GM23338 (cell line): ENCODE measurements around the gene MARF1. TPM values are rescaled to one million over a fixed set of nuclear protein-coding genes. Genes with fewer than 3 reads are reported as not detected.

Source experiments
- ATAC-seq: fragments of 200-7000 bp; cut with Tn5 transposase; 3 replicates; pipeline ENCODE4 v1.9.1; 2020
- DNase-seq: peaks from one replicate; pipeline ENCODE4 v3.0.0-alpha.2; 2015; ENCODE audit warnings: low spot score
- H2AFZ ChIP-seq: fragments of 200-600 bp; sonication (generic); 2 replicates; pipeline ENCODE4 v1.8.0; 2016; ENCODE audit warnings: antibody characterized with exemption, mild to moderate bottlenecking, moderate library complexity
- H3F3A ChIP-seq: fragments of 200-600 bp; sonication (generic); replicated peaks from 2 replicates; pipeline ENCODE4 v1.8.0; 2017; ENCODE audit warnings: antibody characterized with exemption, mixed run types, low read depth
- H3K27ac ChIP-seq: fragments of 200-600 bp; sonication (generic); 2 replicates; pipeline ENCODE4 v1.6.1; 2016; ENCODE audit warnings: low read depth
- H3K27me3 ChIP-seq: fragments of 200-600 bp; sonication (generic); 2 replicates; pipeline ENCODE4 v1.8.0; 2016; ENCODE audit warnings: mild to moderate bottlenecking, mixed run types, moderate library complexity; ENCODE audit not compliant: insufficient read depth
- H3K36me3 ChIP-seq: fragments of 200-600 bp; sonication (generic); 2 replicates; pipeline ENCODE4 v1.8.0; 2016; ENCODE audit warnings: mild to moderate bottlenecking; ENCODE audit not compliant: insufficient read depth
- H3K4me1 ChIP-seq: fragments of 200-600 bp; sonication (generic); 2 replicates; pipeline ENCODE4 v1.8.0; 2016; ENCODE audit warnings: mild to moderate bottlenecking, moderate library complexity; ENCODE audit not compliant: insufficient read depth
- H3K4me2 ChIP-seq: fragments of 200-600 bp; sonication (generic); 2 replicates; pipeline ENCODE4 v1.7.1; 2017; ENCODE audit warnings: mixed run types
- H3K4me3 ChIP-seq: fragments of 200-600 bp; sonication (generic); 2 replicates; pipeline ENCODE4 v1.6.1; 2016; ENCODE audit warnings: mixed run types
- H3K79me2 ChIP-seq: fragments of 200-600 bp; sonication (generic); replicated peaks from 2 replicates; pipeline ENCODE4 v1.8.0; 2017; ENCODE audit warnings: mild to moderate bottlenecking; ENCODE audit not compliant: insufficient read depth
- H3K9me2 ChIP-seq: fragments of 200-600 bp; sonication (generic); 2 replicates; pipeline ENCODE4 v1.8.0; 2017; ENCODE audit not compliant: insufficient read depth
- H4K20me1 ChIP-seq: fragments of 200-600 bp; sonication (generic); replicated peaks from 2 replicates; pipeline ENCODE4 v1.8.0; 2017; ENCODE audit warnings: mild to moderate bottlenecking; ENCODE audit not compliant: insufficient read depth
- H3K27ac Mint-ChIP-seq: 2 replicates; pipeline ENCODE4 v1.8.0; 2020; ENCODE audit warnings: inconsistent platforms, mild to moderate bottlenecking, moderate library complexity, mixed read lengths
- H3K27me3 Mint-ChIP-seq: 3 replicates; pipeline ENCODE4 v1.8.0; 2022; ENCODE audit warnings: low read depth, mild to moderate bottlenecking, moderate library complexity, mixed read lengths, inconsistent platforms; ENCODE audit not compliant: insufficient read depth, poor library complexity
- H3K36me3 Mint-ChIP-seq: 3 replicates; pipeline ENCODE4 v1.8.0; 2021; ENCODE audit warnings: low read depth, mild to moderate bottlenecking, inconsistent platforms, moderate library complexity, mixed read lengths
- H3K4me1 Mint-ChIP-seq: 3 replicates; pipeline ENCODE4 v1.8.0; 2020; ENCODE audit warnings: mild to moderate bottlenecking, inconsistent platforms, mixed read lengths
- H3K4me3 Mint-ChIP-seq: 3 replicates; pipeline ENCODE4 v1.8.0; 2021; ENCODE audit warnings: moderate library complexity, mild to moderate bottlenecking, inconsistent platforms, mixed read lengths
- H3K9me3 Mint-ChIP-seq: 3 replicates; pipeline ENCODE4 v1.8.0; 2020; ENCODE audit warnings: moderate library complexity, mild to moderate bottlenecking, inconsistent platforms, mixed read lengths
- CREB1 ChIP-seq: fragments of 250-450 bp; sonication (Bioruptor Pico); IDR thresholded peaks from 2 replicates; pipeline ENCODE4 v1.5.0; 2020; ENCODE audit warnings: low read depth, mild to moderate bottlenecking, moderate library complexity
- ETS1 ChIP-seq: IDR thresholded peaks from 2 replicates; pipeline ENCODE4 v1.6.1; 2016; ENCODE audit warnings: antibody characterized with exemption
- EZH2 ChIP-seq: fragments of 200-600 bp; sonication (generic); IDR thresholded peaks from one replicate; pipeline ENCODE4 v1.8.0; 2017; ENCODE audit warnings: antibody characterized with exemption, mild to moderate bottlenecking, low read depth; ENCODE audit not compliant: unreplicated experiment
- EZH2phosphoT487 ChIP-seq: fragments of 200-600 bp; sonication (generic); IDR thresholded peaks from one replicate; pipeline ENCODE4 v1.8.1; 2018; ENCODE audit warnings: antibody characterized with exemption; ENCODE audit not compliant: unreplicated experiment
- JUNB ChIP-seq: IDR thresholded peaks from one replicate; pipeline ENCODE4 v1.6.1; 2016; ENCODE audit warnings: antibody characterized with exemption; ENCODE audit not compliant: unreplicated experiment
- NANOG ChIP-seq: IDR thresholded peaks from 2 replicates; pipeline ENCODE4 v1.6.1; 2016; ENCODE audit warnings: antibody characterized with exemption, borderline replicate concordance
- POLR2AphosphoS5 ChIP-seq: IDR thresholded peaks from 2 replicates; pipeline ENCODE4 v1.6.1; 2016; ENCODE audit warnings: antibody characterized with exemption, low read depth
- REST ChIP-seq: IDR thresholded peaks from one replicate; pipeline ENCODE4 v1.6.1; 2018; ENCODE audit warnings: antibody characterized with exemption; ENCODE audit not compliant: unreplicated experiment
- STAT1 ChIP-seq: IDR thresholded peaks from one replicate; pipeline ENCODE4 v1.6.1; 2016; ENCODE audit warnings: antibody characterized with exemption; ENCODE audit not compliant: unreplicated experiment
- ZNF114 ChIP-seq: fragments of 250-450 bp; sonication (Bioruptor Pico); IDR thresholded peaks from 2 replicates; pipeline ENCODE4 v1.5.0; 2020; ENCODE audit warnings: mild to moderate bottlenecking, moderate library complexity
- ZNF331 ChIP-seq: fragments of 250-450 bp; sonication (Bioruptor Pico); IDR thresholded peaks from 2 replicates; pipeline ENCODE4 v1.5.0; 2020; ENCODE audit warnings: low read depth, mild to moderate bottlenecking, moderate library complexity
- ZNF462 ChIP-seq: fragments of 250-450 bp; sonication (Bioruptor Pico); IDR thresholded peaks from 2 replicates; pipeline ENCODE4 v1.5.0; 2020; ENCODE audit warnings: mild to moderate bottlenecking, moderate library complexity
- polyA plus RNA-seq: library from polyadenylated mRNA; unstranded; fragments of >200 nt; fragmentation: Nextera tagmentation; extraction: Ambion mirVana; gene quantifications from 2 replicates; pipeline ENCODE4 v1.2.1, GENCODE V29; 2016
- total RNA-seq: library from RNA; depleted of rRNA; stranded (reverse); fragments of >200 nt; shearing (Covaris generic); gene quantifications from 2 replicates; pipeline ENCODE4 v1.2.3, GENCODE V29; 2014

The MARF1 gene
- total and polyA plus RNA-seq, 2 experiments from 2014 or later = 8.3 to 16.0 TPM

- Mint-ChIP-seq H3K27me3 (no peaks in the 10 kb centered on the region), H3K4me1 (no peaks in the 10 kb centered on the region), H3K27ac (no peak overlapping the region), H3K9me3 (no peaks in the 10 kb centered on the region), H3K36me3 (peaks cover 57% of the 10 kb centered on the region), H3K4me3 (no peak overlapping the region)
- ATAC-seq (no peak), DNase-seq (no peak)
- H3K36me3 ChIP-seq = peaks cover 20% of the 10 kb centered on the region
- no peak overlapping the region for H3K4me3 ChIP-seq
- H3K9me2 ChIP-seq = no peaks in the 10 kb centered on the region
- no peak overlapping the region for H2AFZ ChIP-seq
- no peaks in the 10 kb centered on the region for H3K27me3 ChIP-seq
- H4K20me1 ChIP-seq = no peaks in the 10 kb centered on the region
- no peaks in the 10 kb centered on the region for H3F3A ChIP-seq
- no peaks in the 10 kb centered on the region for H3K79me2 ChIP-seq
- no peak overlapping the region for H3K4me2 ChIP-seq
- H3K4me1 ChIP-seq = no peaks in the 10 kb centered on the region
- TF ChIP-seq ZNF114 (CRISPR knock-in tag) (no peak), ZNF331 (CRISPR knock-in tag) (no peak)
- H3K27ac ChIP-seq = no peak overlapping the region
Measured at GRCh38 chr16:15620611-15621195, 22.3 kb downstream of the MARF1 start.

- Mint-ChIP-seq H3K4me1 (no peaks in the 10 kb centered on the region), H3K27me3 (no peaks in the 10 kb centered on the region), H3K36me3 (peaks cover 53% of the 10 kb centered on the region), H3K27ac (no peak overlapping the region), H3K4me3 (no peak overlapping the region), H3K9me3 (no peaks in the 10 kb centered on the region)
- no peaks in the 10 kb centered on the region for H3K9me2 ChIP-seq
- H2AFZ ChIP-seq = no peak overlapping the region
- no peak overlapping the region for H3K4me3 ChIP-seq
- no peak for ATAC-seq
- no peaks in the 10 kb centered on the region for H3K79me2 ChIP-seq
- peaks cover 14% of the 10 kb centered on the region for H3K36me3 ChIP-seq
- H3K27ac ChIP-seq = no peak overlapping the region
- no peak overlapping the region for H3K4me2 ChIP-seq
- H3K4me1 ChIP-seq = no peaks in the 10 kb centered on the region
- no peaks in the 10 kb centered on the region for H4K20me1 ChIP-seq
- no peaks in the 10 kb centered on the region for H3K27me3 ChIP-seq
- H3F3A ChIP-seq = no peaks in the 10 kb centered on the region
- no peak for DNase-seq
- TF ChIP-seq ZNF331 (CRISPR knock-in tag) (no peak), ETS1 (no peak), EZH2phosphoT487 (no peak), CREB1 (no peak), ZNF114 (CRISPR knock-in tag) (no peak), JUNB (no peak), REST (no peak), NANOG (no peak), POLR2AphosphoS5 (no peak), EZH2 (no peak), ZNF462 (CRISPR knock-in tag) (no peak), STAT1 (no peak)
Measured at GRCh38 chr16:15618392-15618791, 24.6 kb downstream of the MARF1 start.
